SK-N-MC (cell line): ENCODE measurements around the gene DMRTC2.

ENCODE experiments used
- EZH2 ChIP-seq: fragments of 200-600 bp; sonication (generic); IDR thresholded peaks from one replicate; pipeline ENCODE4 v1.6.1; 2017; ENCODE audit warnings: antibody characterized with exemption
- FOXP2 ChIP-seq: optimal IDR thresholded peaks from 2 replicates; pipeline ENCODE3; 2011; ENCODE audit warnings: mild to moderate bottlenecking, moderate library complexity; ENCODE audit not compliant: insufficient read depth; ENCODE audit errors: extremely low read length, control extremely low read depth
- POLR2AphosphoS5 ChIP-seq: IDR thresholded peaks from 2 replicates; pipeline ENCODE4 v1.6.1; 2012; ENCODE audit warnings: mild to moderate bottlenecking, low read depth, low read length, borderline replicate concordance

- TF ChIP-seq POLR2AphosphoS5 (no peak), EZH2 (no peak), FOXP2 (no peak)
These were observed 51.1 kb downstream of the DMRTC2 start for GRCh38 chr19:41895745-41896580.
